ENCODE data around the gene ZDHHC17. TPM values are rescaled to one million over a fixed set of nuclear protein-coding genes. Genes with fewer than 3 reads are reported as not detected.
A peak's percentile ranks its signal among the peaks of the same experiment; 100 is the strongest.

ZDHHC17 gene
- total and polyA plus RNA-seq, 4 donors, result 3.4 to 91.2 (median 15.2) TPM

- Histone ChIP-seq H3K4me1 (ENCODE audit: control insufficient read depth in 4 of 4, insufficient read depth in 4 of 4, low read length in 3 of 4) (peaks cover 1 to 15% (median 4%) of the 10 kb centered on the region in 4 donors), H3K9me3 (ENCODE audit: control insufficient read depth in 4 of 4, low read length in 3 of 4) (no peaks in the 10 kb centered on the region), H3K4me3 (ENCODE audit: low read depth in 1 of 3, low read length in 3 of 3) (no peak overlapping the region), H3K36me3 (ENCODE audit: control insufficient read depth in 4 of 4, insufficient read depth in 3 of 4, low read depth in 1 of 4, low read length in 3 of 4) (no peaks in the 10 kb centered on the region), H3K27ac (ENCODE audit: low read depth in 1 of 2, low read length in 2 of 2) (no peak overlapping the region), H3K9ac (ENCODE audit: low read depth in 1 of 2, low read length in 2 of 2) (peak overlapping the region in 1 of 2 donors; percentile 51), H3K27me3 (ENCODE audit: control insufficient read depth in 4 of 4, insufficient read depth in 4 of 4, low read length in 3 of 4) (no peaks in the 10 kb centered on the region)
- WGBS, result 48% methylated on average over 4 of the region's 4 CpGs
- TF ChIP-seq HNF4G (IDR thresholded peaks at IDR 0.05) (no peak), YY1 (IDR thresholded peaks at IDR 0.05) (peak; percentile 21), RAD21 (IDR thresholded peaks at IDR 0.05) (peak; percentile 89 to 91), CTCF (IDR thresholded peaks at IDR 0.05; ENCODE audit: low read depth, low read length, missing input control) (peak; percentile 42)
- no peak for DNase-seq (ENCODE audit: low spot score)
Measured at GRCh38 chr12:76790564-76791552, 26.9 kb downstream of the ZDHHC17 start.

- Histone ChIP-seq H3K4me3 (ENCODE audit: low read depth in 1 of 3, low read length in 3 of 3) (no peak overlapping the region), H3K9ac (ENCODE audit: low read depth in 1 of 2, low read length in 2 of 2) (no peak overlapping the region), H3K27ac (ENCODE audit: low read depth in 1 of 2, low read length in 2 of 2) (no peak overlapping the region), H3K4me1 (ENCODE audit: control insufficient read depth in 4 of 4, insufficient read depth in 4 of 4, low read length in 3 of 4) (peaks cover 1 to 15% (median 4%) of the 10 kb centered on the region in 4 donors), H3K9me3 (ENCODE audit: control insufficient read depth in 4 of 4, low read length in 3 of 4) (no peaks in the 10 kb centered on the region), H3K27me3 (ENCODE audit: control insufficient read depth in 4 of 4, insufficient read depth in 4 of 4, low read length in 3 of 4) (no peaks in the 10 kb centered on the region), H3K36me3 (ENCODE audit: control insufficient read depth in 4 of 4, insufficient read depth in 3 of 4, low read depth in 1 of 4, low read length in 3 of 4) (no peaks in the 10 kb centered on the region)
- WGBS, result 29% methylated on average over 1 of the region's 1 CpG
- DNase-seq (ENCODE audit: low spot score), result no peak
- peak in 1 of 2 donors; percentile 5 for TF ChIP-seq RAD21 (IDR thresholded peaks at IDR 0.05)
- TF ChIP-seq EGR1 (IDR thresholded peaks at IDR 0.05; ENCODE audit: low read depth in 2 of 2), result no peak
Measured at GRCh38 chr12:76792828-76793227, 28.9 kb downstream of the ZDHHC17 start.

GRCh38 chr12:76798864-76799263 lies 34.9 kb downstream of the ZDHHC17 start:
- H3K9ac ChIP-seq (ENCODE audit: low read depth in 1 of 2, low read length in 2 of 2), result no peak overlapping the region
- peaks cover 0 to 2% (median 0%) of the 10 kb centered on the region in 4 donors for H3K36me3 ChIP-seq (ENCODE audit: control insufficient read depth in 4 of 4, insufficient read depth in 3 of 4, low read depth in 1 of 4, low read length in 3 of 4)
- no peak for TF ChIP-seq SP1 (IDR thresholded peaks at IDR 0.05)
- TF ChIP-seq GABPA (IDR thresholded peaks at IDR 0.05 in 1 of 2, conservative IDR thresholded peaks at IDR 0.05 in 1 of 2), result no peak
- TF ChIP-seq NR2F2 (IDR thresholded peaks at IDR 0.05), result no peak
- TF ChIP-seq HNF4A (conservative IDR thresholded peaks at IDR 0.05), result no peak
- no peak for TF ChIP-seq TAF1 (conservative IDR thresholded peaks at IDR 0.05)
- no peak for TF ChIP-seq RAD21 (IDR thresholded peaks at IDR 0.05)
- TF ChIP-seq, protein P1, sequence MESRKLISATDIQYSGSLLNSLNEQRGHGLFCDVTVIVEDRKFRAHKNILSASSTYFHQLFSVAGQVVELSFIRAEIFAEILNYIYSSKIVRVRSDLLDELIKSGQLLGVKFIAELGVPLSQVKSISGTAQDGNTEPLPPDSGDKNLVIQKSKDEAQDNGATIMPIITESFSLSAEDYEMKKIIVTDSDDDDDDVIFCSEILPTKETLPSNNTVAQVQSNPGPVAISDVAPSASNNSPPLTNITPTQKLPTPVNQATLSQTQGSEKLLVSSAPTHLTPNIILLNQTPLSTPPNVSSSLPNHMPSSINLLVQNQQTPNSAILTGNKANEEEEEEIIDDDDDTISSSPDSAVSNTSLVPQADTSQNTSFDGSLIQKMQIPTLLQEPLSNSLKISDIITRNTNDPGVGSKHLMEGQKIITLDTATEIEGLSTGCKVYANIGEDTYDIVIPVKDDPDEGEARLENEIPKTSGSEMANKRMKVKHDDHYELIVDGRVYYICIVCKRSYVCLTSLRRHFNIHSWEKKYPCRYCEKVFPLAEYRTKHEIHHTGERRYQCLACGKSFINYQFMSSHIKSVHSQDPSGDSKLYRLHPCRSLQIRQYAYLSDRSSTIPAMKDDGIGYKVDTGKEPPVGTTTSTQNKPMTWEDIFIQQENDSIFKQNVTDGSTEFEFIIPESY (IDR thresholded peaks at IDR 0.05), result no peak
- no peak for TF ChIP-seq CTCF (IDR thresholded peaks at IDR 0.05; ENCODE audit: low read depth, low read length, missing input control)
- no peak for TF ChIP-seq RXRA (IDR thresholded peaks at IDR 0.05)
- TF ChIP-seq EGR1 (IDR thresholded peaks at IDR 0.05; ENCODE audit: low read depth in 2 of 2), result no peak
- TF ChIP-seq, protein P2, sequence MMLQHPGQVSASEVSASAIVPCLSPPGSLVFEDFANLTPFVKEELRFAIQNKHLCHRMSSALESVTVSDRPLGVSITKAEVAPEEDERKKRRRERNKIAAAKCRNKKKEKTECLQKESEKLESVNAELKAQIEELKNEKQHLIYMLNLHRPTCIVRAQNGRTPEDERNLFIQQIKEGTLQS (IDR thresholded peaks at IDR 0.05), result no peak
- TF ChIP-seq HNF4G (IDR thresholded peaks at IDR 0.05), result no peak
- TF ChIP-seq, protein P3, sequence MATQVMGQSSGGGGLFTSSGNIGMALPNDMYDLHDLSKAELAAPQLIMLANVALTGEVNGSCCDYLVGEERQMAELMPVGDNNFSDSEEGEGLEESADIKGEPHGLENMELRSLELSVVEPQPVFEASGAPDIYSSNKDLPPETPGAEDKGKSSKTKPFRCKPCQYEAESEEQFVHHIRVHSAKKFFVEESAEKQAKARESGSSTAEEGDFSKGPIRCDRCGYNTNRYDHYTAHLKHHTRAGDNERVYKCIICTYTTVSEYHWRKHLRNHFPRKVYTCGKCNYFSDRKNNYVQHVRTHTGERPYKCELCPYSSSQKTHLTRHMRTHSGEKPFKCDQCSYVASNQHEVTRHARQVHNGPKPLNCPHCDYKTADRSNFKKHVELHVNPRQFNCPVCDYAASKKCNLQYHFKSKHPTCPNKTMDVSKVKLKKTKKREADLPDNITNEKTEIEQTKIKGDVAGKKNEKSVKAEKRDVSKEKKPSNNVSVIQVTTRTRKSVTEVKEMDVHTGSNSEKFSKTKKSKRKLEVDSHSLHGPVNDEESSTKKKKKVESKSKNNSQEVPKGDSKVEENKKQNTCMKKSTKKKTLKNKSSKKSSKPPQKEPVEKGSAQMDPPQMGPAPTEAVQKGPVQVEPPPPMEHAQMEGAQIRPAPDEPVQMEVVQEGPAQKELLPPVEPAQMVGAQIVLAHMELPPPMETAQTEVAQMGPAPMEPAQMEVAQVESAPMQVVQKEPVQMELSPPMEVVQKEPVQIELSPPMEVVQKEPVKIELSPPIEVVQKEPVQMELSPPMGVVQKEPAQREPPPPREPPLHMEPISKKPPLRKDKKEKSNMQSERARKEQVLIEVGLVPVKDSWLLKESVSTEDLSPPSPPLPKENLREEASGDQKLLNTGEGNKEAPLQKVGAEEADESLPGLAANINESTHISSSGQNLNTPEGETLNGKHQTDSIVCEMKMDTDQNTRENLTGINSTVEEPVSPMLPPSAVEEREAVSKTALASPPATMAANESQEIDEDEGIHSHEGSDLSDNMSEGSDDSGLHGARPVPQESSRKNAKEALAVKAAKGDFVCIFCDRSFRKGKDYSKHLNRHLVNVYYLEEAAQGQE (IDR thresholded peaks at IDR 0.05), result no peak
- TF ChIP-seq FOXA2 (IDR thresholded peaks at IDR 0.05), result no peak
- no peak for TF ChIP-seq FOXA1 (IDR thresholded peaks at IDR 0.05)

More at GRCh38 chr12:76798864-76799263, 34.9 kb downstream of the ZDHHC17 start:
- WGBS, result 97% methylated on average over 4 of the region's 4 CpGs
- no peak for DNase-seq (ENCODE audit: low spot score)
- H3K27me3 ChIP-seq (ENCODE audit: control insufficient read depth in 4 of 4, insufficient read depth in 4 of 4, low read length in 3 of 4), result no peaks in the 10 kb centered on the region
- no peak overlapping the region for H3K27ac ChIP-seq (ENCODE audit: low read depth in 1 of 2, low read length in 2 of 2)
- H3K9me3 ChIP-seq (ENCODE audit: control insufficient read depth in 4 of 4, low read length in 3 of 4), result peaks cover 0 to 2% (median 0%) of the 10 kb centered on the region in 4 donors
- H3K4me3 ChIP-seq (ENCODE audit: low read depth in 1 of 3, low read length in 3 of 3), result no peak overlapping the region
- H3K4me1 ChIP-seq (ENCODE audit: control insufficient read depth in 4 of 4, insufficient read depth in 4 of 4, low read length in 3 of 4), result no peaks in the 10 kb centered on the region

All from liver (tissue), 9 donors.